ENCODE results near the gene DSN1. TPM values are rescaled to one million over a fixed set of nuclear protein-coding genes. Genes with fewer than 3 reads are reported as not detected.

DSN1 gene
- total RNA-seq, 2 experiments from 2014 or later = 31.9 to 32.0 TPM

DNA sequence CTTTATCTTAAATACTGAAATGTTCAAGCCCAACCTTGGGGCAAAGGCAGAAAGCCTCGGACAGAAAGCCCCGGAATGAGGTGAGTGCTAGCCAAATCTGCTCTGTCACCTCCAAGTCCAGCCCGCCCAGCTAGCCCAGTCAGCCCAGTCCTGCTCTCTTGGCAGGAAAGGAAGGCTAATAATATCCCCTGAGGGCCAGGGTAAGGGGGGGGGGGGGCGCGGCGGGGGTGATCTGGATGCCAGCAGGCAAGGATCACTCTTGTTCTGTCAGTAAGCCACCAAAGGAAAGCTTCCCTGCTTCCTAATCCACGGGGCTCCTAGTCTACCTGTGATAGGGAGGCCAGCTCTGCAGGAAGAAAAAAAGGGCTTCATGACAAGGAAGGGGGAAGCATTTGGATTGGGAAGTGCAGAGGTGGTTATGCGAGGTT, 28.8 kb downstream of the DSN1 start:
- H3K9me3 Mint-ChIP-seq = no peaks in the 10 kb centered on the region
- peaks cover 27% of the 10 kb centered on the region for H3K4me1 Mint-ChIP-seq
- no peak for DNase-seq
- POLR2A ChIA-PET = interaction anchor here (1.0 to 3.3 kb wide), 7 partner anchors 8 to 138 kb away, joined by 3 to 21 read pairs (median 6); partner anchors contain the start of genes DSN1 and SLA2
- peaks cover 4% of the 10 kb centered on the region for H3K36me3 Mint-ChIP-seq (ENCODE audit: low read depth)
- H3K27me3 Mint-ChIP-seq = no peaks in the 10 kb centered on the region
- peak overlapping the region; percentile 81 for H3K4me3 Mint-ChIP-seq
- CTCF ChIA-PET = interaction anchor here (0.5 to 2.8 kb wide), 7 partner anchors 10 to 202 kb away, joined by 3 to 25 read pairs (median 6); partner anchors contain the start of gene SLA2
- H3K27ac Mint-ChIP-seq = no peak overlapping the region

DNA sequence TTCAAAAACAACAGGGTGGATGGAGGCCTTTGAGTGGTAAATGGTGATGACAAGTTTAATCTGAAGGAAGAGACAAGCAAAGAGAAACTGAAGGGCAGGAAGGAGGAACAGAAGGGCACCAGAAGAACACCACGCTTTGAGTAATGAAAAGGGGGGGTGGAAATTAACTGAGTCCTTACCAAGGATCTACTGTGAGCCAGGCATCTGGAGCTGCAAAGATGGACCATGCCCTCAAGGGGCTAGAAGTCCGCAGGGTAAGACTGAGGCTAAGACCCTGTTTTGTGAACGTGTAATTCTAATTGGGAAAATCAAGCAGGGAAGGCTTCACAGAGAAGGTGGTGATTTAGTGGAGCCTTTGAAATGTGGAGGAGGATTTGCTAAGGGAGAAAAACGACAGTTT, 29.3 kb downstream of the DSN1 start:
- peak overlapping the region; percentile 39 for H3K4me3 Mint-ChIP-seq
- no peaks in the 10 kb centered on the region for H3K9me3 Mint-ChIP-seq
- ChIA-PET CTCF (interaction anchor here (0.5 to 2.8 kb wide), 7 partner anchors 11 to 203 kb away, joined by 3 to 25 read pairs (median 6); partner anchors contain the start of gene SLA2), POLR2A (interaction anchor here (0.9 to 3.3 kb wide), 8 partner anchors 8 to 138 kb away, joined by 3 to 21 read pairs (median 6); partner anchors contain the start of genes DSN1 and SLA2)
- DNase-seq = no peak
- no peak overlapping the region for H3K27ac Mint-ChIP-seq
- peaks cover 27% of the 10 kb centered on the region for H3K4me1 Mint-ChIP-seq
- H3K27me3 Mint-ChIP-seq = no peaks in the 10 kb centered on the region
- peaks cover under 1% of the 10 kb centered on the region for H3K36me3 Mint-ChIP-seq (ENCODE audit: low read depth)

DNA sequence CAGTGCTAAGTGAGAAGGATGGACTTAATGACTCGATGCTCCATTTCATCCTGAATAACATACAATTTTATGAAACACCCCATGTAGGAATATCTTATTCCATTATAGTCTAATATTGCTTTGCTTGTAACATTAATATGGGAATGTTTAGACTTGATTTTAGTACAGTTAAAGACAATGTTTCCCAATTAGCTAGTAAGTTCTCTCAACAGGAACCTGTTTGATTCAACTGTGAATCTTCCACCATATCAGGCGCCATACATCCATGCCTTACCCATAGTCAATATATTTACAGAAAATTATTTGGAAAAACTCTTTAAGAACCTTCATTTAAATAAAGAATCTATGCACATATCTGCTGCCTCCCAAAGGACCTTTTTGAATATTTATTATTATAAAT, 31.0 kb downstream of the DSN1 start:
- no peaks in the 10 kb centered on the region for H3K36me3 Mint-ChIP-seq (ENCODE audit: low read depth)
- peaks cover 27% of the 10 kb centered on the region for H3K4me1 Mint-ChIP-seq
- no peak overlapping the region for H3K4me3 Mint-ChIP-seq
- H3K27me3 Mint-ChIP-seq = no peaks in the 10 kb centered on the region
- DNase-seq = no peak
- no peak overlapping the region for H3K27ac Mint-ChIP-seq
- no peaks in the 10 kb centered on the region for H3K9me3 Mint-ChIP-seq
- ChIA-PET POLR2A (interaction anchor here (1.3 kb wide), 1 partner anchor 12 kb away, joined by 3 read pairs; no protein-coding TSS in a partner anchor), CTCF (interaction anchor here (1.5 kb wide), 1 partner anchor 10 kb away, joined by 7 read pairs; no protein-coding TSS in a partner anchor)

DNA sequence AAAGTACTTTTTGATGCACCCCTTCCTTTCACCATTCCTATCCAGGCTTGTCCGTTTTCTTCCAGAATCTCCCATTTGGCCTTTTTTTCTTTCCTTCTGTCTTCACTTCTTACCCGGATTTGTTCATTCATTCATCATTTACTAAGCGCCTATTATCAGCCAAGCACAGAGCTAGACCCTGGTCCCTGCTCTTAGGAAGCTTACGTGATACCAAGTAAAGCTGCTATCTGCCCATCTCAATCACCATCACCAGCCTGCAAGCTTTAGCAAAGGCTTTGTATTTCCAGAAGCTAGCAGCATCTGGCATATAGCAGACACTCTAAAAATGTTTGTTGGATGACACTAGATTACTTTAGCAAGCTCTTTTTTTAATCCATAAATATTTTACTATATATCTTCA, 32.5 kb downstream of the DSN1 start:
- Mint-ChIP-seq H3K9me3 (no peaks in the 10 kb centered on the region), H3K27ac (no peak overlapping the region), H3K4me3 (no peak overlapping the region), H3K36me3 (ENCODE audit: low read depth) (no peaks in the 10 kb centered on the region), H3K4me1 (peaks cover 16% of the 10 kb centered on the region), H3K27me3 (no peaks in the 10 kb centered on the region)
- CTCF ChIA-PET = interaction anchor here (1.3 to 1.5 kb wide), 2 partner anchors 8 to 13 kb away, joined by 3 to 7 read pairs; no protein-coding TSS in a partner anchor
- DNase-seq = no peak
- POLR2A ChIA-PET = interaction anchor here (0.9 kb wide), 1 partner anchor 33 kb away, joined by 4 read pairs; the partner anchor contains the start of gene DSN1

DNA sequence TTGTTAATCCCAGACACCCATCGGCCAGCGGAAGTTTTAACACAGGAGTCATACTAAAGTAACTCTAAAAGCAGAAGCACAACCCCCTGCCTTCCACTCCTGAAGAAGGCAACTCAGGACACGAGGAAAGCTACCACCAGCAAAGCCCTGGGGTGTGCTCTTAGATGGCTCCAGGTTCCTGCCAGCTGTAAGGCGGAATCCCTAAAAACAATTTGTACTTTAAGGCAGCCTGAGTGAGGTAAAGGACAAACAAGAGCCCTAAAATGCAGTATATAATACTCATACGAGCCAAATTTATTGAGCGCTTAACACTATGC, 36.4 kb downstream of the DSN1 start:
- ChIA-PET CTCF (interaction anchor here (1.0 to 2.2 kb wide), 4 partner anchors 17 to 82 kb away, joined by 3 to 9 read pairs (median 4); partner anchors contain the start of gene DSN1), POLR2A (interaction anchor here (1.0 to 2.7 kb wide), 3 partner anchors 8 to 128 kb away, joined by 3 to 14 read pairs (median 5); partner anchors contain the start of gene NDRG3)
- peaks cover 29% of the 10 kb centered on the region for H3K4me1 Mint-ChIP-seq
- H3K27ac Mint-ChIP-seq = no peak overlapping the region
- H3K27me3 Mint-ChIP-seq = no peaks in the 10 kb centered on the region
- no peak overlapping the region for H3K4me3 Mint-ChIP-seq
- no peaks in the 10 kb centered on the region for H3K36me3 Mint-ChIP-seq (ENCODE audit: low read depth)
- no peaks in the 10 kb centered on the region for H3K9me3 Mint-ChIP-seq
- no peak for DNase-seq

DNA sequence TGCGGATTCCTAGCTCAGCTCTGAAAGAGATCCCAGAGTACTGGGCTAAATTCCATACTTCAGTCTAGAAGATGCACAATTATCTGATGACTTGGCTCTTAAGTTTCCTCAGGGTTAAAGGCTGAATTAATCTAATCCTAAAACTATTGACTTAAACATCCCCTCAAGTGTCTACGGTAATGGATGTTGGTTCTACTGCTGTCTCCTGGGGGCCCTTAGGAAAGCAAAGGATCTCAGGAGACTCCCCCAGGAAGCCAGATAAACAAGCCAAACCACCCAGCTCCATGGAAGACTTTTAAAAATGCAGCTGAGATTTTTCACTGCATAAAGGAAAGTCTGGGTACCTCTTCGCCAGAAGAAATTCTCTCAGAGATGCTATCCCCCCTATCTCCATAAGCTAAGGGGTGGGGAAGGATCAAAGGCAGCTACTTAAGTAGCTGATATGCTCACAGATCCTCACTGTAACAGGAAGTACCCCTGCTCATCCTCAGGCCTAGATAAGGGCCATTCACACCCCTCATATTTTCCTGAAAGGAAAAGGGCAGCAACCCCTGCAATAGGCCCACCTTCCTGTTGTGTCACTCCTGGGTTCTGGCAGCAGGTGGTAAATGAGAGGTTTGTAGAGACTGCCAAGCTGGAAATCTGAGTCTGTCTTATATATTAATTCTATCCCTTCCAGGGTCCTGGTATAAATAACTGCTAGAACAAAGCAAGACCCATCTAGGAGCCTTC, 36.9 kb downstream of the DSN1 start:
- H3K27ac Mint-ChIP-seq = no peak overlapping the region
- CTCF ChIA-PET = interaction anchor here (0.6 to 2.2 kb wide), 5 partner anchors 11 to 179 kb away, joined by 3 to 9 read pairs (median 3); no protein-coding TSS in a partner anchor
- POLR2A ChIA-PET = interaction anchor here (0.9 to 2.7 kb wide), 4 partner anchors 9 to 127 kb away, joined by 3 to 14 read pairs (median 4); partner anchors contain the start of gene NDRG3
- H3K4me1 Mint-ChIP-seq = peaks cover 30% of the 10 kb centered on the region
- DNase-seq = no peak
- no peaks in the 10 kb centered on the region for H3K36me3 Mint-ChIP-seq (ENCODE audit: low read depth)
- no peaks in the 10 kb centered on the region for H3K27me3 Mint-ChIP-seq
- H3K4me3 Mint-ChIP-seq = no peak overlapping the region
- no peaks in the 10 kb centered on the region for H3K9me3 Mint-ChIP-seq

DNA sequence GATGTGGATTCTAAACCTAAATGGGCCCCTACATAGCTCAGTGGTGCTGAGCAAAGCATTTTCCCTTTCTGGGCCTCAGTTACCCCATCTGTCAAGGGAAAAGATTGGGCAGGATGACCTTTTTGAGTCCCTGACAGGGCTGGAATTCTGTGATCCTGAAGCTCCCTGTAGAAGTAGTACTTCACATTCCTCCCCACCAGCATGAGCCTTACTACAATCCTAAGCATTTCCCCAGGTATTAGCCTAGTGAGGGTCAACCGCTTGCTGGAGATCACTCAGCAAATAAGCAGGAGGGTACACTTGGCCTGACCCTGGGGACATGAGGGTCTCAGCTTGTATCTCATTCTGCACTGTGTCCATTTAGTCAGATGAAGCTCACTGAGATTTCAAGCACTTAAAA, 41.1 kb downstream of the DSN1 start:
- DNase-seq = no peak
- no peak overlapping the region for H3K4me3 Mint-ChIP-seq
- peaks cover 40% of the 10 kb centered on the region for H3K4me1 Mint-ChIP-seq
- H3K27ac Mint-ChIP-seq = peak overlapping the region; percentile 52
- ChIA-PET POLR2A (interaction anchor here (1.2 to 2.8 kb wide), 7 partner anchors 9 to 137 kb away, joined by 3 to 22 read pairs (median 8); partner anchors contain the start of genes NDRG3, RAB5IF and SLA2), CTCF (interaction anchor here (0.7 to 3.7 kb wide), 12 partner anchors 9 to 778 kb away, joined by 3 to 17 read pairs (median 7); partner anchors contain the start of genes DSN1, SCAND1 and SLA2)
- no peaks in the 10 kb centered on the region for H3K9me3 Mint-ChIP-seq
- H3K27me3 Mint-ChIP-seq = no peaks in the 10 kb centered on the region
- H3K36me3 Mint-ChIP-seq (ENCODE audit: low read depth) = no peaks in the 10 kb centered on the region

DNA sequence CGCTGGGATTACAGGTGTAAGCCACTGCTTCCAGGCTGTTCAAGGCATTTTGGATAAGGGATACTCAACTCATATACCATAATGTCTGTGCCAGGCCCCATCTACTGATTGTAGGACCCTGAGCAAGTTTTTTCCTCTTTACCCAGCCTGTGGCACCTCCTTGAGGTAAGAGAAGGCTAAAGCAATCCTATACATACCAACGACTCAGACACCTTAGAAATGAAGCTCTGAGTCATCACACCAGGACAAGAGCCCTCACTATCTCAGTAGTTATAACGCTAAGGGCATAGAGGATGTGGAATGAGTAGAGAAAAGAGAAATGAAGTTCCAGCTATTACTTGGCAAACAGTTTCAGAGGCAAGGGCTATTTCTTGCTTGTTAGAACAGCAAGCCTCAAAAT, 44.6 kb downstream of the DSN1 start:
- Mint-ChIP-seq H3K27ac (peak overlapping the region; percentile 54), H3K9me3 (no peaks in the 10 kb centered on the region), H3K4me3 (no peak overlapping the region), H3K4me1 (peaks cover 30% of the 10 kb centered on the region), H3K36me3 (ENCODE audit: low read depth) (no peaks in the 10 kb centered on the region), H3K27me3 (no peaks in the 10 kb centered on the region)
- ChIA-PET POLR2A (interaction anchor here (0.9 to 1.5 kb wide), 3 partner anchors 26 to 123 kb away, joined by 3 to 4 read pairs (median 3); partner anchors contain the start of gene RAB5IF), CTCF (interaction anchor here (0.6 to 1.5 kb wide), 12 partner anchors 11 to 495 kb away, joined by 3 to 9 read pairs (median 3); partner anchors contain the start of genes RAB5IF and SLA2)
- DNase-seq = no peak

DNA sequence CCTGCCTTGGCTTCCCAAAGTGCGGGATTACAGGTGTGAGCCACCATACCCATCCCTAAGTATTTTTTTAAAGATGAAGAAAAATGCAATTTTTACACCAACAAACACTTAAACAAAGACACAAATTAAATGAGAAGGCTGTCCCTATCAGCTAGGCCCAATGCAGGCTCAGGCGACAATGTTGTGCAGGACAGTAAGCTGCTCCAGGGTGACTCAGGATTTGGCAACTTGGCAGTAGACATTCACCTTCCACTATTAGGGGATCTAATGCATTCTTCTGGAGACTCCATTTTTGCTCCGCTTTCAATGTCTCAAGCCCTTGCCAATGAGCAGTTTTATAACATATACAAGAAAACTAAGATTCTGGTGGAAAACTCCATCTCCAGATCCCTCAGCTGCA, 47.4 kb downstream of the DSN1 start:
- no peak for DNase-seq
- ChIA-PET CTCF (interaction anchor here (0.6 to 0.7 kb wide), 2 partner anchors 28 to 149 kb away, joined by 3 to 5 read pairs; no protein-coding TSS in a partner anchor), POLR2A (no interaction called here)
- no peak overlapping the region for H3K27ac Mint-ChIP-seq
- no peaks in the 10 kb centered on the region for H3K27me3 Mint-ChIP-seq
- H3K36me3 Mint-ChIP-seq (ENCODE audit: low read depth) = no peaks in the 10 kb centered on the region
- H3K4me1 Mint-ChIP-seq = peaks cover 12% of the 10 kb centered on the region
- no peaks in the 10 kb centered on the region for H3K9me3 Mint-ChIP-seq
- H3K4me3 Mint-ChIP-seq = no peak overlapping the region

DNA sequence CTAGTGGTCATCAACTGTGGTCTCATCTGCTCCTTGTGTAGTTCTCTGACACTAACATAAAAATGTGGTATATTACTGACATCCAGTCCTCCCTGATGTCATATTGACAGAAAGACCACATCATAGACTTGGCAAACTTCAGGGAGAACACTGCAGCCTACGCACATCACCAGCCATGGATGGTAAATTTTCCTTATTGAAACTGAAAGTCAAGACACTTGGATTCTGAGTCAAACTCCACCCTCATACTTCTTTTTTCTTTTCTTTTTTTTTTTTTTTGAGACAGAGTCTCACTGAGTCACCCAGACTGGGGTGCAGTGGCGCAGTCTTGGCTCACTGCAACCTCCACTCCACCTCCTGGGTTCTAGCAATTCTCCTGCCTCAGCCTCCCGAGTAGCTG, 53.1 kb downstream of the DSN1 start:
- no peaks in the 10 kb centered on the region for H3K9me3 Mint-ChIP-seq
- peaks cover 5% of the 10 kb centered on the region for H3K36me3 Mint-ChIP-seq (ENCODE audit: low read depth)
- H3K27me3 Mint-ChIP-seq = no peaks in the 10 kb centered on the region
- no peak for DNase-seq
- CTCF ChIA-PET = interaction anchor here (0.7 to 1.1 kb wide), 2 partner anchors 9 to 37 kb away, joined by 3 read pairs; no protein-coding TSS in a partner anchor
- H3K4me3 Mint-ChIP-seq = no peak overlapping the region
- no peak overlapping the region for H3K27ac Mint-ChIP-seq
- POLR2A ChIA-PET = no interaction called here
- peaks cover 5% of the 10 kb centered on the region for H3K4me1 Mint-ChIP-seq

DNA sequence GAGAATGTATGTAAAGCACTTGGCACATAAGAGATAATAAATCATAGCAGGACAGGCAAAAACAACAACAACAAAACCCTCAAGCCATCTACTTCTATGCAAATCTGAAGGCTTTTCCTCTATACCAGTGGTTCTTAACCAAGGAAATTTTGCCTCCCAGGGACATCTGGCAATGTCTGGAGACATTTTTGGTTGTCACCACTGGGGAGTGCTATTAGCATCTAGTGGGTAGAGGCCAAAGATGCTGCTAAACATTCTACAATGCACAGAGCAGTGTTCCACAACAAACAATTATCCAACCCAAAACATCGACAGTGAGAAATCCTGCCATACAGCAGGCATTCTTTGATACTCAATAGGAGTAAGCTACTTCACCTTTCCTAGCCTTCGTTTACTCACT, 55.9 kb downstream of the DSN1 start:
- CTCF ChIA-PET = interaction anchor here (1.2 to 1.5 kb wide), 3 partner anchors 11 to 37 kb away, joined by 3 to 4 read pairs (median 3); no protein-coding TSS in a partner anchor
- no peak overlapping the region for H3K27ac Mint-ChIP-seq
- no peak overlapping the region for H3K4me3 Mint-ChIP-seq
- POLR2A ChIA-PET = interaction anchor here (1.5 kb wide), 1 partner anchor 72 kb away, joined by 3 read pairs; the partner anchor contains the start of gene SLA2
- H3K27me3 Mint-ChIP-seq = no peaks in the 10 kb centered on the region
- DNase-seq = no peak
- peaks cover 5% of the 10 kb centered on the region for H3K4me1 Mint-ChIP-seq
- H3K9me3 Mint-ChIP-seq = no peaks in the 10 kb centered on the region
- H3K36me3 Mint-ChIP-seq (ENCODE audit: low read depth) = peaks cover 5% of the 10 kb centered on the region

DNA sequence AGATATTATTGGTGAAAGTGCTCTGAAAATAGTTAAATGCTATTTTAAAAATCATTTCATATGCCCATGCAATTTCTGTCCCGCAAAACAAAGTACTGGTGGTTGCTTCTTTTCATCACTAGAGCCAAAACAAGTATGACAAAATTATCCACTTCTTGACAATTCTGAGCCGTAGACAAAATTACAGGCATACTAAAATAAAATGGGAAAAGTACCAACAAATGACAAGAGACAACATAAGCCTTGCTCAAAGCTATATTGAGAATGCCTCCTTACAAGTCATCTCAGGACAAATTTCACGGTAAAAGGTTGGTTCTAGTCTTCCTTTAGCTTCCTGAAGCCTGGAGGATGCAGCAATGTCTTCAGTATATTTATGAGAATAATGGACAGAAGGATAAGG, 56.5 kb downstream of the DSN1 start:
- Mint-ChIP-seq H3K27ac (no peak overlapping the region), H3K9me3 (no peaks in the 10 kb centered on the region), H3K27me3 (no peaks in the 10 kb centered on the region), H3K4me1 (peaks cover 5% of the 10 kb centered on the region), H3K36me3 (ENCODE audit: low read depth) (peaks cover 5% of the 10 kb centered on the region), H3K4me3 (no peak overlapping the region)
- CTCF ChIA-PET = interaction anchor here (0.6 to 1.5 kb wide), 3 partner anchors 12 to 38 kb away, joined by 3 to 5 read pairs (median 4); no protein-coding TSS in a partner anchor
- no peak for DNase-seq
- POLR2A ChIA-PET = no interaction called here

DNA sequence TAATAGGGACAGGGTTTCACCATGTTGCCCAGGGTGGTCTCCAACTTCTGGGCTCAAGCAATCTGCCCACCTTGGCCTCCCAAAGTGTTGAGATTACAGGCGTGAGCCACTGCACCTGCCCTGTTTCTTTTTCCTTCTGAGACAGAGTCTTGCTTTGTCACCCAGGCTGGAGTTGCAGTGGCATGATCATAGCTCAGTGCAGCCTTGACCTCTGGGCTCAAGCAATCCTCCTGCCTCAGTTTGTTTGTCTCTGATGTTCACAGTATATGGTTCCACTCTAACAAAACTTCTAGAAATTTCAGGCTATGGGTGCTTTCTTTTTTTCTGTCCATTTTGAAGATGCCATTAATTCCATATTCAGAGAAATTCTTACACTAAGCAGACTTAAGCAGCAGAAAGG, 60.8 kb downstream of the DSN1 start:
- Mint-ChIP-seq H3K4me3 (no peak overlapping the region), H3K27me3 (no peaks in the 10 kb centered on the region), H3K36me3 (ENCODE audit: low read depth) (no peaks in the 10 kb centered on the region), H3K27ac (no peak overlapping the region), H3K9me3 (no peaks in the 10 kb centered on the region), H3K4me1 (no peaks in the 10 kb centered on the region)
- DNase-seq = no peak
- POLR2A ChIA-PET = no interaction called here
- CTCF ChIA-PET = no interaction called here
